ENCODE data around the gene RERG.

Gene RERG

DNA sequence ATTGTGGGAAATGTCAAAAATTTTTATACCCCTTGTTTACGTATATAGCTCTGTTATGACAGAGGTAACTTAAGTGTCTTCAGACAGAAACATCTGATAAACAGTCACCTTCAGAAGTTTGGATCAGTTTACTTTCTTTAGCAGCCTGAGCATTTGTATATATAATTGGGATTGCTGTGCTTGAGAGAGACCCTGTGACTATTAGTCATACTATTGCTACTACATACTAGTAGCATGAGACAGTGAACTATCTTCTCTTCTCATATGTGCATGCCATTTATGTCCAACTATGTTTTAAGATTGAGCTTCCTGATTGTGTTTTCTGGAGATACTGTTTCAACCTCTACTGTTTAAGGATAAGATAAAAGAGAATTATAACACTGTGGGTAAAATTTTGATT, 146.9 kb downstream of the RERG start:
- no peak overlapping the region for H3K27ac ChIP-seq
- TF ChIP-seq, protein P1, sequence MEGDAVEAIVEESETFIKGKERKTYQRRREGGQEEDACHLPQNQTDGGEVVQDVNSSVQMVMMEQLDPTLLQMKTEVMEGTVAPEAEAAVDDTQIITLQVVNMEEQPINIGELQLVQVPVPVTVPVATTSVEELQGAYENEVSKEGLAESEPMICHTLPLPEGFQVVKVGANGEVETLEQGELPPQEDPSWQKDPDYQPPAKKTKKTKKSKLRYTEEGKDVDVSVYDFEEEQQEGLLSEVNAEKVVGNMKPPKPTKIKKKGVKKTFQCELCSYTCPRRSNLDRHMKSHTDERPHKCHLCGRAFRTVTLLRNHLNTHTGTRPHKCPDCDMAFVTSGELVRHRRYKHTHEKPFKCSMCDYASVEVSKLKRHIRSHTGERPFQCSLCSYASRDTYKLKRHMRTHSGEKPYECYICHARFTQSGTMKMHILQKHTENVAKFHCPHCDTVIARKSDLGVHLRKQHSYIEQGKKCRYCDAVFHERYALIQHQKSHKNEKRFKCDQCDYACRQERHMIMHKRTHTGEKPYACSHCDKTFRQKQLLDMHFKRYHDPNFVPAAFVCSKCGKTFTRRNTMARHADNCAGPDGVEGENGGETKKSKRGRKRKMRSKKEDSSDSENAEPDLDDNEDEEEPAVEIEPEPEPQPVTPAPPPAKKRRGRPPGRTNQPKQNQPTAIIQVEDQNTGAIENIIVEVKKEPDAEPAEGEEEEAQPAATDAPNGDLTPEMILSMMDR (IDR thresholded peaks at IDR 0.05; ENCODE audit: low read depth, low read length) = no peak
- no peak overlapping the region for H3K4me3 ChIP-seq (ENCODE audit: low read depth, low read length)
- no peaks in the 10 kb centered on the region for H3K27me3 ChIP-seq (ENCODE audit: insufficient read depth, low read depth, severe bottlenecking)
- no peaks in the 10 kb centered on the region for H3K36me3 ChIP-seq
- peaks cover 2% of the 10 kb centered on the region for H3K9me3 ChIP-seq (ENCODE audit: severe bottlenecking)
- no peak for DNase-seq

DNA sequence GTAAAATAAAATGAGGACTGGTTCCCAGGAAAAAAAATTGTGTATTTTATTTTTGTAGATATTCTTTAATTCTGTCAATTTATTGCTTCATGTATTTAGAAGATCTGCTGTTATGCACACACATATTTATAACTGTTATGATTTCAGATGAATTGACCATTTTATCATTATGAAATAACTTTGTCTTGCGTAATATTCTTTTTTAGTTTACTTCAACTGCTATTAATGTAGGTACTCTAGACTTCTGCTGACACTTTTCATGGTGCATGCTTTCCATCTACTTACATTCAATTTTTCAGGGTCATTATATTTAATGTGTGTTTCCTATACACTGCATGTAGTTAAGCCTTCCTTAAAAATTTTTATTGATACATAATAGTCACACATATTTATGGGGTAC, 162.1 kb downstream of the RERG start:
- Histone ChIP-seq H3K9me3 (ENCODE audit: severe bottlenecking) (no peaks in the 10 kb centered on the region), H3K36me3 (no peaks in the 10 kb centered on the region), H3K27ac (no peak overlapping the region), H3K4me3 (ENCODE audit: low read depth, low read length) (no peak overlapping the region), H3K27me3 (ENCODE audit: insufficient read depth, low read depth, severe bottlenecking) (no peaks in the 10 kb centered on the region)
- TF ChIP-seq, protein P1 (IDR thresholded peaks at IDR 0.05; ENCODE audit: low read depth, low read length) = no peak
- no peak for DNase-seq

Data from WERI-Rb-1 (cell line).